ENCODE data around the gene UBXN2A.

GRCh38 chr2:24008672-24009366 lies 68.6 kb downstream of the UBXN2A start:
- TF ChIP-seq CTCF (conservative IDR thresholded peaks at IDR 0.05; ENCODE audit: low read length) = no peak
- no peak for TF ChIP-seq EZH2phosphoT487 (IDR thresholded peaks at IDR 0.05; ENCODE audit: borderline replicate concordance)
